A673 (cell line): ENCODE results near the gene VIP.

Experiments used
- EZH2 ChIP-seq: fragments of 200-600 bp; sonication (generic); IDR thresholded peaks from 2 replicates; pipeline ENCODE4 v1.6.1; 2017; ENCODE audit warnings: borderline replicate concordance, low read depth, mild to moderate bottlenecking, mixed read lengths, antibody characterized with exemption, low read length; ENCODE audit not compliant: poor library complexity, severe bottlenecking
- TF ChIP-seq, protein P1 (sequence below): fragments of 300-800, 200-600 bp; sonication (generic); conservative IDR thresholded peaks from 2 replicates; pipeline ENCODE4 v1.5.1; 2017; ENCODE audit warnings: low read depth, mild to moderate bottlenecking, antibody characterized with exemption, low read length, moderate library complexity, mixed read lengths

DNA sequence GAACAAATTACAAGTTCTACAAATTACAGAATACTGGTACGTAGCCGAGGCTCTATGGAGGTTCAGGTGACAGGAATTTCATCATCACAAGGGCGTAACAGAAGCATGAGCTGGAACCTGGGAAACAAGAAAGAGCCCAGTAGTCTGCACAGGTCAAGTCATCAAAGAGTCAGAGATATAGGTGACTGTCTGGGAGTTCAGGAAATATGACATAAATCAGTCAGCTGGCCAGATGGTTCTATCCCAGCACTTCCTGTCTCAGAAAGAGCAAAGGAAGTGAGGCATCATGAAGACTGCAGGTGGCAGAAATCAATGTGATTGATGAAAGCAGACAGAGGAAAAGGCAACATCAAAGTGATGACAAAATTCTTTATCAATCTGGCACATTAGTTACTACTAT is 29.6 kb upstream of the VIP start:
- TF ChIP-seq, protein P1, sequence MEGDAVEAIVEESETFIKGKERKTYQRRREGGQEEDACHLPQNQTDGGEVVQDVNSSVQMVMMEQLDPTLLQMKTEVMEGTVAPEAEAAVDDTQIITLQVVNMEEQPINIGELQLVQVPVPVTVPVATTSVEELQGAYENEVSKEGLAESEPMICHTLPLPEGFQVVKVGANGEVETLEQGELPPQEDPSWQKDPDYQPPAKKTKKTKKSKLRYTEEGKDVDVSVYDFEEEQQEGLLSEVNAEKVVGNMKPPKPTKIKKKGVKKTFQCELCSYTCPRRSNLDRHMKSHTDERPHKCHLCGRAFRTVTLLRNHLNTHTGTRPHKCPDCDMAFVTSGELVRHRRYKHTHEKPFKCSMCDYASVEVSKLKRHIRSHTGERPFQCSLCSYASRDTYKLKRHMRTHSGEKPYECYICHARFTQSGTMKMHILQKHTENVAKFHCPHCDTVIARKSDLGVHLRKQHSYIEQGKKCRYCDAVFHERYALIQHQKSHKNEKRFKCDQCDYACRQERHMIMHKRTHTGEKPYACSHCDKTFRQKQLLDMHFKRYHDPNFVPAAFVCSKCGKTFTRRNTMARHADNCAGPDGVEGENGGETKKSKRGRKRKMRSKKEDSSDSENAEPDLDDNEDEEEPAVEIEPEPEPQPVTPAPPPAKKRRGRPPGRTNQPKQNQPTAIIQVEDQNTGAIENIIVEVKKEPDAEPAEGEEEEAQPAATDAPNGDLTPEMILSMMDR, result no peak
- no peak for TF ChIP-seq EZH2
